Ovary (tissue), 9 donors: ENCODE measurements around the gene BAIAP3. TPM values are rescaled to one million over a fixed set of nuclear protein-coding genes. Genes with fewer than 3 reads are reported as not detected.

Experiments
- DNase-seq, 5 donors: peaks; one replicate each; pipeline ENCODE4 v3.0.0-alpha.2; 2019 to 2020
- H3K27ac ChIP-seq, 2 donors: fragments of 200-600 bp; one replicate each; pipeline versions ENCODE4 v1.5.1 to v1.8.0; 2019 to 2022
- H3K27me3 ChIP-seq: fragments of 200-600 bp; one replicate; pipeline ENCODE4 v1.8.0; 2022
- H3K36me3 ChIP-seq: fragments of 200-600 bp; sonication (generic); one replicate; pipeline ENCODE4 v1.5.1; 2019
- H3K4me1 ChIP-seq: one replicate; pipeline ENCODE4 v1.8.1; 2013; ENCODE audit warnings: mild to moderate bottlenecking, moderate library complexity; ENCODE audit not compliant: insufficient read depth
- H3K4me3 ChIP-seq: fragments of 200-600 bp; sonication (generic); one replicate; pipeline ENCODE4 v1.5.1; 2017
- H3K9me3 ChIP-seq, 2 donors: fragments of 200-600 bp in 1 of 2; sonication (generic) in 1 of 2; one replicate each; pipeline versions ENCODE4 v1.5.1 to v1.8.1; 2013 to 2019; ENCODE audit warnings: mild to moderate bottlenecking in 1 of 2, moderate library complexity in 1 of 2
- EP300 ChIP-seq: sonication (generic); formaldehyde crosslinking; IDR thresholded peaks from one replicate; pipeline ENCODE4 v1.6.1; 2017; ENCODE audit warnings: antibody characterized with exemption
- POLR2A ChIP-seq: fragments of 450-650 bp; IDR thresholded peaks from one replicate; pipeline ENCODE4 v1.6.1; 2017; ENCODE audit warnings: antibody characterized with exemption, mild to moderate bottlenecking, moderate library complexity
- WGBS, 3 donors: extraction: QIAGEN DNeasy Blood & Tissue Kit in 1 of 3; methylation state at CpG; one replicate each; pipeline versions ENCODE4 v1.1.5 to v1.1.7; 2013 to 2017; 5-methylcytosine and 5-hydroxymethylcytosine counted together
- intact Hi-C, 4 donors: fragments of 100-400 bp; cut with DNase I; formaldehyde crosslinking; loops; one replicate each; pipeline versions ENCODE4 v1.11.0 to v1.15.1; 2022 to 2023
- polyA plus RNA-seq, 2 donors: library from polyadenylated mRNA; stranded (reverse); fragments of 200-250 nt in 1 of 2; fragments of 350-450 nt in 1 of 2; fragmentation: Illumina TruSeq in 1 of 2; extraction: RNeasy Lipid Tissue Mini Kit (QIAGEN cat#74804) in 1 of 2; gene quantifications; one replicate each; pipeline ENCODE4 v1.2.3, GENCODE V29; 2013 to 2014
- total RNA-seq, 7 donors: library from RNA; depleted of rRNA in 2 of 7; stranded (reverse); fragments of >200 nt in 2 of 7; fragmentation: NEBNext Ultra II Directional in 3 of 7; extraction: Animal tissue kit (Norgen Biotek cat#: 25700) in 3 of 7; gene quantifications; one replicate each; pipeline versions ENCODE4 v1.1.0 to v1.2.4, GENCODE V29; 2016 to 2023
- TF ChIP-seq, protein P1 (sequence below), 3 donors: fragments of 450-650 bp in 2 of 3; fragments of 200-600 bp in 1 of 3; IDR thresholded peaks; one replicate each; pipeline versions ENCODE4 v1.5.1 to v1.8.0; 2016 to 2022; ENCODE audit warnings: antibody characterized with exemption in 3 of 3, mild to moderate bottlenecking in 1 of 3
- donor health status: DM: no; HTN: no; CAD: no; lungs with moderate emphysema.
- donor health status: DM: no; HTN: no; CAD: no.
- donor health status: Bipolar disorder and iron deficiency.
- donor health status: DM: yes; HTN: yes; CAD: no.
- donor health status: DM: no; HTN: no; CAD: no.
- donor health status: DM: yes; HTN: yes; CAD: no.

Gene BAIAP3
- total and polyA plus RNA-seq, 9 donors, result 0.25 to 26.1 (median 1.2) TPM

DNA sequence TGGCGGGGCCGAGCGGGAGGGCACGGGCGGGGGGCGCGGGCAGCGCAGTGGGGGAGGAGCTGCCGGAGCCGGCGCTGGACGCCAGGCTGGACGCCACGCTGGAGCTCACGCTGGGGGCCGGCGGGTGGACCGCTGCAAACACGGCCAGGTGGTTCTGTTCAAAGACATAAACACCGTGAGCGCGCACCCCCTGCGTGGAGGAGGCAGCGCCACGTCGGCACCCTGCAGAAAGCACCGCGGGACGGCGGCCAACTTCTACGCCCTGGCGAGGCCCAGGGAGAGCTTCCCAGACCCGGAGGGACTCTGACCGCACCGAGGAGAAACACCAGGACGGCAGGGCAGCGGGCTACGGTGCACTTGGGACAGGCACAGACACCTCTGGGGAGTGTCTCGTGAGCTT lies 51.8 kb downstream of the BAIAP3 start:
- TF ChIP-seq, protein P1, sequence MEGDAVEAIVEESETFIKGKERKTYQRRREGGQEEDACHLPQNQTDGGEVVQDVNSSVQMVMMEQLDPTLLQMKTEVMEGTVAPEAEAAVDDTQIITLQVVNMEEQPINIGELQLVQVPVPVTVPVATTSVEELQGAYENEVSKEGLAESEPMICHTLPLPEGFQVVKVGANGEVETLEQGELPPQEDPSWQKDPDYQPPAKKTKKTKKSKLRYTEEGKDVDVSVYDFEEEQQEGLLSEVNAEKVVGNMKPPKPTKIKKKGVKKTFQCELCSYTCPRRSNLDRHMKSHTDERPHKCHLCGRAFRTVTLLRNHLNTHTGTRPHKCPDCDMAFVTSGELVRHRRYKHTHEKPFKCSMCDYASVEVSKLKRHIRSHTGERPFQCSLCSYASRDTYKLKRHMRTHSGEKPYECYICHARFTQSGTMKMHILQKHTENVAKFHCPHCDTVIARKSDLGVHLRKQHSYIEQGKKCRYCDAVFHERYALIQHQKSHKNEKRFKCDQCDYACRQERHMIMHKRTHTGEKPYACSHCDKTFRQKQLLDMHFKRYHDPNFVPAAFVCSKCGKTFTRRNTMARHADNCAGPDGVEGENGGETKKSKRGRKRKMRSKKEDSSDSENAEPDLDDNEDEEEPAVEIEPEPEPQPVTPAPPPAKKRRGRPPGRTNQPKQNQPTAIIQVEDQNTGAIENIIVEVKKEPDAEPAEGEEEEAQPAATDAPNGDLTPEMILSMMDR (IDR thresholded peaks at IDR 0.05), result no peak
- TF ChIP-seq POLR2A, result no peak
- no peak for TF ChIP-seq EP300
- H3K36me3 ChIP-seq, result no peaks in the 10 kb centered on the region
- H3K4me3 ChIP-seq, result no peak overlapping the region
- WGBS, 3 donors, result 91 to 93% (median 91%) methylated on average over 39 of the region's 39 CpGs
- intact Hi-C loops, result no loop called here
- no peaks in the 10 kb centered on the region for H3K4me1 ChIP-seq
- H3K27me3 ChIP-seq, result no peaks in the 10 kb centered on the region
- no peak overlapping the region for H3K27ac ChIP-seq
- DNase-seq, result no peak
- no peaks in the 10 kb centered on the region for H3K9me3 ChIP-seq

DNA sequence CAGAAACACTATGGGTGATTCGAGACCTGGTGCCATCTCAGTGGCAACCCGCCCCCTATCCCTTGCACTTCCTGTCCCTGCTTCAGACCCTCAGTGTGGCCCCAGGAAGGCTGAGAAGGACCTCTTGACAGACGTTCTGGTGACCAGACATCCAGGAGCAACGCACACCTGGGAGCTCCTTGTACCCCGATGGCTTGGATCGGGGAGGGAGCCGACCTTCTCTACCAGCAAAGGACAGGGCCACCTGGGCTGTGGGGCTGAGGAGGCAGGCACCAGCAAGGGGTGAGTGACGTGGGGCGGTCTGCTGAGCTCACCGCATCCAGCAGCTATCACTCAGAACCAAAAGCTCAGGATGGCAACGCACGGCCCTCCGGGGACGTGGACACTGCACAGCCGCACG lies 53.9 kb downstream of the BAIAP3 start:
- Histone ChIP-seq H3K9me3 (no peaks in the 10 kb centered on the region), H3K27ac (no peak overlapping the region), H3K4me3 (no peak overlapping the region), H3K4me1 (no peaks in the 10 kb centered on the region), H3K27me3 (no peaks in the 10 kb centered on the region), H3K36me3 (no peaks in the 10 kb centered on the region)
- intact Hi-C loops, result no loop called here
- 87 to 91% (median 90%) methylated on average over 15 to 16 of the region's 16 CpGs for WGBS, 3 donors
- TF ChIP-seq EP300 (no peak), POLR2A (no peak)
- TF ChIP-seq, protein P1 (IDR thresholded peaks at IDR 0.05), result no peak
- DNase-seq, result no peak

DNA sequence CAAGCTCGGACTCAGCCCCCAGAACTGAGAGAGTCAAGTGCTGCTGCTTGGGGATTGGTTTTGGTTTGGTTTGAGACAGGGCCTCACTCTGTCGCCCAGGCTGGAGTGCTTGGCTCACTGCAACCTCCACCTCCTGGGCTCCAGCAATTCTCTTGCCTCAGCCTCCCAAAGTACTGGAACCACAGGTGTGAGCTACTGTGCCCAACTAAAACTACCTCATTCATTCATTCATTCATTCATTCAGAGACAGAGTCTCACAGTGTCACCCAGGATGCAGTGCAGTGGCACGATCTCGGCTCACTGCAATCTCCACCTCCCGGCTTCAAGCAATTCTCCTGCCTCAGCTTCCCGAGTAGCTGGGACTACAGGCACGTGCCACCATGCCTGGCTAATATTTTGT lies 56.3 kb downstream of the BAIAP3 start:
- H3K4me3 ChIP-seq, result no peak overlapping the region
- TF ChIP-seq EP300 (no peak), POLR2A (no peak)
- TF ChIP-seq, protein P1 (IDR thresholded peaks at IDR 0.05), result no peak
- WGBS, 3 donors, result 90 to 94% (median 91%) methylated on average over 7 of the region's 7 CpGs
- H3K27ac ChIP-seq, result no peak overlapping the region
- no peaks in the 10 kb centered on the region for H3K4me1 ChIP-seq
- DNase-seq, result no peak
- H3K27me3 ChIP-seq, result no peaks in the 10 kb centered on the region
- intact Hi-C loops, result no loop called here
- H3K36me3 ChIP-seq, result no peaks in the 10 kb centered on the region
- H3K9me3 ChIP-seq, result no peaks in the 10 kb centered on the region

DNA sequence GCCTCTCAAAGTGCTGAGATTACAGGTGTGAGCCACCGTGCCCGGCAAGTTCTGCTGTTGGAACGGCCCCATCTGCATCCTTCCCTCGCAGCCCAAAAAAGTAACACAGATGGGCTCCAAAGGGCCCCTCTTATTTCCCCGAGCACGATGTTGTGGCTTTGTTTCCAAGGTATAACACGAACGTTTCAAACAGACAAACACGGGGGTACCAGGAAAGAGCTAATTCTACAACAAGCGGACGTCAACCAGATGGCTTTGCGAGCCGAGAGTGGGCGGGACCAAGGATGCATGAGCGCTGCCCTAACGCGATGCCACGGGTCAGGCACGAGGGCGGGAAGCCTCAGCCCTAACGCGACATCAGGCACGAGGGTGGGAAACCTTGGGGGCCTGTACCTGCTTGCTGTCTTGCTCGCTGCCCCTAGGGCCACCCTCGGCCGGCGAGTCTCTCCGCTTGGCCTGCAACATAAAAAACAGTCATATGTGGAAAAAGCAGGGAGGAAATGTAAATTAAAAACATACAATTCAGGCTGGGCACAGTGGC lies 56.9 kb downstream of the BAIAP3 start:
- H3K27me3 ChIP-seq, result no peaks in the 10 kb centered on the region
- DNase-seq, result no peak
- no peaks in the 10 kb centered on the region for H3K9me3 ChIP-seq
- no peak overlapping the region for H3K27ac ChIP-seq
- WGBS, 3 donors, result 81 to 86% (median 84%) methylated on average over 28 of the region's 28 CpGs
- intact Hi-C loops, result no loop called here
- H3K4me1 ChIP-seq, result no peaks in the 10 kb centered on the region
- H3K4me3 ChIP-seq, result no peak overlapping the region
- H3K36me3 ChIP-seq, result no peaks in the 10 kb centered on the region
- TF ChIP-seq EP300, result no peak
- TF ChIP-seq POLR2A, result no peak
- TF ChIP-seq, protein P1 (IDR thresholded peaks at IDR 0.05), result no peak
